Esophagus squamous epithelium (tissue), 4 donors: Measurements from ENCODE around the gene FCRL1.

ENCODE experiments used
- POLR2A ChIP-seq, 4 donors: fragments of 450-650 bp; IDR thresholded peaks; one replicate each; pipeline ENCODE4 v1.6.1; 2017; ENCODE audit warnings: antibody characterized with exemption in 4 of 4, mild to moderate bottlenecking in 4 of 4, moderate library complexity in 3 of 4
- TF ChIP-seq, protein P1 (sequence below), 6 experiments: fragments of 450-650 bp in 4 of 6; fragments of 200-600 bp in 2 of 6; sonication (generic) in 2 of 6; IDR thresholded peaks; one replicate each; pipeline ENCODE4 v1.5.1; 2016 to 2019; ENCODE audit warnings: antibody characterized with exemption in 6 of 6, mild to moderate bottlenecking in 4 of 6, moderate library complexity in 4 of 6

DNA sequence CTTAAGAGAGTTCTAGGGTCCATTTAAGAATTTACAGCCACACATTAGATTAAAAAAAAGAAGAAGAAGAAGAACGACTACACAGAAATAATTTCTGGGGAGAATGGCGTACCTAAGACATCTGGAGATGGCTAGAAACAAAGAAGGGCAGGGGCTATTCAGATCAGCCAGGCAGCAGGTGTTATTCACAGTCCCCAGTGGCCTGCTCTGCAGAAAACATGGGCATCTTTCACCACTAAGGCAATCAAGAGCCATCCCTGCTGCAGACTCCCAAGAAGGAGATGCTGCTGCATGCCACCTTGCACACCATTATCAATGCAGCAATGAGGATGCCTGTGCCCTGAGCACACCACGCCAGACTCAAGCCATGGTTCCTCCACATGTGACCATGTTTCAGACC is 35.1 kb downstream of the FCRL1 start:
- TF ChIP-seq, protein P1, sequence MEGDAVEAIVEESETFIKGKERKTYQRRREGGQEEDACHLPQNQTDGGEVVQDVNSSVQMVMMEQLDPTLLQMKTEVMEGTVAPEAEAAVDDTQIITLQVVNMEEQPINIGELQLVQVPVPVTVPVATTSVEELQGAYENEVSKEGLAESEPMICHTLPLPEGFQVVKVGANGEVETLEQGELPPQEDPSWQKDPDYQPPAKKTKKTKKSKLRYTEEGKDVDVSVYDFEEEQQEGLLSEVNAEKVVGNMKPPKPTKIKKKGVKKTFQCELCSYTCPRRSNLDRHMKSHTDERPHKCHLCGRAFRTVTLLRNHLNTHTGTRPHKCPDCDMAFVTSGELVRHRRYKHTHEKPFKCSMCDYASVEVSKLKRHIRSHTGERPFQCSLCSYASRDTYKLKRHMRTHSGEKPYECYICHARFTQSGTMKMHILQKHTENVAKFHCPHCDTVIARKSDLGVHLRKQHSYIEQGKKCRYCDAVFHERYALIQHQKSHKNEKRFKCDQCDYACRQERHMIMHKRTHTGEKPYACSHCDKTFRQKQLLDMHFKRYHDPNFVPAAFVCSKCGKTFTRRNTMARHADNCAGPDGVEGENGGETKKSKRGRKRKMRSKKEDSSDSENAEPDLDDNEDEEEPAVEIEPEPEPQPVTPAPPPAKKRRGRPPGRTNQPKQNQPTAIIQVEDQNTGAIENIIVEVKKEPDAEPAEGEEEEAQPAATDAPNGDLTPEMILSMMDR (IDR thresholded peaks at IDR 0.05): no peak
- no peak for TF ChIP-seq POLR2A (IDR thresholded peaks at IDR 0.05)
